Prostate gland (tissue), 2 donors: Measurements from ENCODE around the gene HTR6. TPM values are rescaled to one million over a fixed set of nuclear protein-coding genes. Genes with fewer than 3 reads are reported as not detected.

ENCODE experiments used
- DNase-seq: peaks from one replicate; pipeline ENCODE4 v3.0.0-alpha.2; 2019; ENCODE audit warnings: low spot score
- H3K27ac ChIP-seq, 2 donors: fragments of 200-600 bp; sonication (generic); 2 replicates each; pipeline ENCODE4 v1.5.1; 2017 to 2019
- H3K27me3 ChIP-seq: fragments of 200-600 bp; sonication (generic); replicated peaks from 2 replicates; pipeline ENCODE4 v1.5.1; 2019; ENCODE audit not compliant: insufficient read depth
- H3K36me3 ChIP-seq, 2 donors: fragments of 200-600 bp; sonication (generic); 1 replicate in 1 of 2; 2 replicates in 1 of 2; pipeline versions ENCODE4 v1.5.1 to v1.8.1; 2017 to 2019
- H3K4me1 ChIP-seq: fragments of 200-600 bp; sonication (generic); replicated peaks from 2 replicates; pipeline ENCODE4 v1.5.1; 2019
- H3K4me3 ChIP-seq, 2 donors: fragments of 200-600 bp; sonication (generic); 2 replicates each; pipeline ENCODE4 v1.5.1; 2017 to 2019
- H3K9me3 ChIP-seq: fragments of 200-600 bp; sonication (generic); 2 replicates; pipeline ENCODE4 v1.5.1; 2017
- POLR2A ChIP-seq: fragments of 450-650 bp; IDR thresholded peaks from one replicate; pipeline ENCODE4 v1.6.1; 2016; ENCODE audit warnings: antibody characterized with exemption, mild to moderate bottlenecking
- POLR2AphosphoS5 ChIP-seq: sonication (generic); formaldehyde crosslinking; IDR thresholded peaks from one replicate; pipeline ENCODE4 v1.6.1; 2017; ENCODE audit warnings: antibody characterized with exemption
- WGBS: methylation state at CpG from one replicate; pipeline ENCODE4 v1.1.5; 2018; 5-methylcytosine and 5-hydroxymethylcytosine counted together
- intact Hi-C: fragments of 100-400 bp; cut with DNase I; formaldehyde crosslinking; loops from one replicate; pipeline ENCODE4 v1.14.2; 2022
- total RNA-seq, 2 donors: library from RNA; depleted of rRNA; stranded (reverse); fragments of >200 nt; gene quantifications; one replicate each; pipeline ENCODE4 v1.1.0, GENCODE V29; 2016
- TF ChIP-seq, protein P1 (sequence below), 4 experiments: fragments of 200-600 bp in 2 of 4; fragments of 450-650 bp in 2 of 4; sonication (generic) in 2 of 4; IDR thresholded peaks; 1 replicate in 3 of 4; 2 replicates in 1 of 4; pipeline ENCODE4 v1.5.1; 2016 to 2019; ENCODE audit warnings: antibody characterized with exemption in 4 of 4, mild to moderate bottlenecking in 2 of 4, moderate library complexity in 2 of 4

HTR6 gene
- total RNA-seq, 2 donors from 2014 or later: not detected

DNA sequence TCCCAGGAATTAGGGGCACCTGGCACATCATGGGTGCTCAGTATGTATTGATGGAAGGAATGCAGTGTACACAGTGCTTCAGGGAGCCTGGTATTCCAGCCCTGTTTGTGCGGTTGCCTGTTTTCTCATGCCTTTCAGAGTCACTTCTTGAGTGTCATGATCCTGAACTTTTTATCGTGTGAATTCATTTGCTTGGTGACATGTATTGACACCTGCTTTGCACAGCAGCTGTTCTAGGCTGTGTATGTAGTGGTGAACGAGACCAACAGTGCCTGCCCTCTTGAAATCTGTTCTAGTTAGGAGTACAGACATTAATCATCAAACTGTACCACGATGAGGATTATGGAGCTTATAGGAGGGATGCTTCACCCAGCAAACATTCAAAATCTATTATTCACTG, 6.1 kb downstream of the HTR6 start:
- no peaks in the 10 kb centered on the region for H3K36me3 ChIP-seq
- H3K27me3 ChIP-seq: no peaks in the 10 kb centered on the region
- H3K27ac ChIP-seq: no peak overlapping the region
- no peaks in the 10 kb centered on the region for H3K9me3 ChIP-seq
- DNase-seq: no peak
- intact Hi-C loops: no loop called here
- no peaks in the 10 kb centered on the region for H3K4me1 ChIP-seq
- WGBS: 61% methylated on average over 4 of the region's 4 CpGs
- TF ChIP-seq POLR2A (no peak), POLR2AphosphoS5 (no peak)
- TF ChIP-seq, protein P1, sequence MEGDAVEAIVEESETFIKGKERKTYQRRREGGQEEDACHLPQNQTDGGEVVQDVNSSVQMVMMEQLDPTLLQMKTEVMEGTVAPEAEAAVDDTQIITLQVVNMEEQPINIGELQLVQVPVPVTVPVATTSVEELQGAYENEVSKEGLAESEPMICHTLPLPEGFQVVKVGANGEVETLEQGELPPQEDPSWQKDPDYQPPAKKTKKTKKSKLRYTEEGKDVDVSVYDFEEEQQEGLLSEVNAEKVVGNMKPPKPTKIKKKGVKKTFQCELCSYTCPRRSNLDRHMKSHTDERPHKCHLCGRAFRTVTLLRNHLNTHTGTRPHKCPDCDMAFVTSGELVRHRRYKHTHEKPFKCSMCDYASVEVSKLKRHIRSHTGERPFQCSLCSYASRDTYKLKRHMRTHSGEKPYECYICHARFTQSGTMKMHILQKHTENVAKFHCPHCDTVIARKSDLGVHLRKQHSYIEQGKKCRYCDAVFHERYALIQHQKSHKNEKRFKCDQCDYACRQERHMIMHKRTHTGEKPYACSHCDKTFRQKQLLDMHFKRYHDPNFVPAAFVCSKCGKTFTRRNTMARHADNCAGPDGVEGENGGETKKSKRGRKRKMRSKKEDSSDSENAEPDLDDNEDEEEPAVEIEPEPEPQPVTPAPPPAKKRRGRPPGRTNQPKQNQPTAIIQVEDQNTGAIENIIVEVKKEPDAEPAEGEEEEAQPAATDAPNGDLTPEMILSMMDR (IDR thresholded peaks at IDR 0.05): no peak
- no peak overlapping the region for H3K4me3 ChIP-seq

DNA sequence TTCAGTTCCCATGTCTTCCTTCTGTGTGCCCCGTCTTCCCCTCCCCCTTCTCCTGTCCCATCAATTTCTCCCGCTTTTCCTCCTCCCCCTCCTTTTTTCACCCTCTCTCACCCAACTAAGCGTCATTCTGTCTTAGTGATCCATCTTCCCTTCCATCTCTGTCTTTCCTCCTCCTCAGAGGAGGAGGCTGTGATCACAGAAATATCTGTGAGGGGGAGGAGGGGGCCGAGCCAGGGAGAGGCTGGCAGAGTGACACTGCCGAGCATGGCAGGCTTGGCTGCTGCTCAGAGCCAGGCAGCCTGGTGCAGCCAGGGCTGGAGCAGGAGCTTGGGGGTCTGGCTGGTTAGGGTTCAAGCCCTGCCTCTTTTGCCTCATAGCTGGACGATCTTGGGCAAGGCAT, 7.6 kb downstream of the HTR6 start:
- DNase-seq: no peak
- Histone ChIP-seq H3K4me1 (no peaks in the 10 kb centered on the region), H3K36me3 (no peaks in the 10 kb centered on the region), H3K4me3 (no peak overlapping the region), H3K9me3 (no peaks in the 10 kb centered on the region), H3K27me3 (no peaks in the 10 kb centered on the region), H3K27ac (no peak overlapping the region)
- TF ChIP-seq POLR2A (no peak), POLR2AphosphoS5 (no peak)
- TF ChIP-seq, protein P1 (IDR thresholded peaks at IDR 0.05): no peak
- 53% methylated on average over 6 of the region's 6 CpGs for WGBS
- intact Hi-C loops: no loop called here

DNA sequence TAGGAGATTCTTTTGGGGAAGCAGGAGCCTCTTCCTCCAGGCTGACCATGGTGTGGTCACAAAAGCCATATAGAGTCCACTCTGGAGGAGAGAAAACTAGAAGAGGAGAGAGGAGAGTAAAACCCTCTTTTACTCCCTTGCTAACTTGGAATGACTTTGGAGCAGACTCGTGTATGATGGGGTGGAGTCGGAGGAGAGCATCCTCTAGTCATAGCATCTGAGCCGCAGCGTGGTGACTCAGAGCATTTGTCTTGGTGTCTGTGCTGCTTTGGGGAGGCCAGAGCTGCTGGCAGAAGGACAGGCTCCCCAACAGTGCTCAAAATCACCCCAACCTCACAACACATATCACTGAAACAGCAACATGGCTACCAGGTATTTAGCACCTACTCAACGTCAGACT, 11.1 kb downstream of the HTR6 start:
- 74% methylated on average over 5 of the region's 5 CpGs for WGBS
- DNase-seq: no peak
- Histone ChIP-seq H3K27me3 (no peaks in the 10 kb centered on the region), H3K4me1 (no peaks in the 10 kb centered on the region), H3K9me3 (no peaks in the 10 kb centered on the region), H3K36me3 (no peaks in the 10 kb centered on the region), H3K4me3 (no peak overlapping the region), H3K27ac (no peak overlapping the region)
- TF ChIP-seq POLR2A (no peak), POLR2AphosphoS5 (no peak)
- TF ChIP-seq, protein P1 (IDR thresholded peaks at IDR 0.05): no peak
- intact Hi-C loops: no loop called here

DNA sequence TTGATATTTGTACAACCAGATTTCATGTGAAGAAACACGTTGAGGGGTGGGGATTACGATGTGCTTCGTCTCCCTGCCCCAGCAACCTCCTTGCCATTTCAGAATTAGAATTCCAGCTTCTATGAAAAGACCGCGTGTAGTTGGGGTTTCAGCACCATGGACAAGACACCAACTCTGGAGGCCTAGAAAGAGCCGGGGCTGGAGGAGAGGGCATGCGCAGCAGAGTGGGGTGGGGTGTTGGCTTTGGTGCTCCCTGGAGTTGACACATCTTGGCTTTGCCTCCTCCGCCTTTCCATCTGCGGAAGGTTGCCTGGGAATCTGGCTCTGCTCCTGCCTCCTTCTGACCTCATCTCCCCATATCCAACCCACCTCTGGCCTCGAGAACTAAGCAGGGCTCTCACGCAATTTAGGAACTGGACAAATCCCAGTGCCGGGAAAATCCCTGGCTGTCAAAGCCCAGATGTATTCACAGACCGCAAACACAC, 11.8 kb downstream of the HTR6 start:
- WGBS: 18% methylated on average over 13 of the region's 13 CpGs
- no peak for DNase-seq
- Histone ChIP-seq H3K4me3 (no peak overlapping the region), H3K36me3 (no peaks in the 10 kb centered on the region), H3K4me1 (no peaks in the 10 kb centered on the region), H3K27ac (no peak overlapping the region), H3K27me3 (no peaks in the 10 kb centered on the region), H3K9me3 (no peaks in the 10 kb centered on the region)
- TF ChIP-seq POLR2A (no peak), POLR2AphosphoS5 (no peak)
- TF ChIP-seq, protein P1 (IDR thresholded peaks at IDR 0.05): no peak
- intact Hi-C loops: no loop called here

DNA sequence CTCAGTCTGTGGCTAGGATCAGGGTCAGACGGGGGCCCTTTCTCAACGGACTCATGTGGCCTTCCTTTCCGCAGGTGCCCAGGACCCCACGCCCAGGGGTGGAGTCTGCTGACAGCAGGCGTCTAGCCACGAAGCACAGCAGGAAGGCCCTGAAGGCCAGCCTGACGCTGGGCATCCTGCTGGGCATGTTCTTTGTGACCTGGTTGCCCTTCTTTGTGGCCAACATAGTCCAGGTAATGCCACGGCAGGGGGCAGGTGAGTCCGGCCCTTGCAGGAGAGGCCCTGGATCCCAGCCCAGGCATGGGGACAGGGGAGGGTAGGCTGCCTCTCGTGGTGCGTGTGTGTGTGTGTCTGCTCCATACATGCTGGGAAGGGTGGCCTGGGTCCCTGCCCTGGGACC, 13.8 kb downstream of the HTR6 start:
- TF ChIP-seq POLR2AphosphoS5 (no peak), POLR2A (no peak)
- TF ChIP-seq, protein P1 (IDR thresholded peaks at IDR 0.05): no peak
- DNase-seq: no peak
- H3K27ac ChIP-seq: no peak overlapping the region
- intact Hi-C loops: no loop called here
- 74% methylated on average over 11 of the region's 11 CpGs for WGBS
- H3K36me3 ChIP-seq: no peaks in the 10 kb centered on the region
- no peak overlapping the region for H3K4me3 ChIP-seq
- no peaks in the 10 kb centered on the region for H3K9me3 ChIP-seq
- no peaks in the 10 kb centered on the region for H3K27me3 ChIP-seq
- H3K4me1 ChIP-seq: no peaks in the 10 kb centered on the region
